Measurements from ENCODE around the gene CACNA1B.

CACNA1B gene

DNA sequence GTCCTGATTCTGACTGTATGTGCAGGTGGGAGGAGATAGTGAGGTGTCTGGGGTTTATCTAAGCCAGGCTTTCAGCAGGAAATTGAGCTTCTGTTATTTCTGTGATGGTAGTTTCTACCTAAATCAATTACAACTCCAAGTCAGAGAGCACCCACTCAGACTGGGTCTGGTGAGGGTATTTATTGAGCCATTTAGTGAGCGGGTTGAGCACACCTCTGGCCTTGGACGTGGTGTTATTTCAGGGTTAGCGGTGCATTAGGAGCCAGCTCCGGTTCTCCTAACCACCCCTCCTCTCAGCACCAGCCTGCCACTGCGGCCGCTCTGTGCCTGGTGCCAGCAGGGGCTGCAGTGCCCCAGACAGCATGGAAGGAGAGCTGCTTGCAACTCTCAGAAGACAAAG lies 238.9 kb downstream of the CACNA1B start:
- H3K27ac ChIP-seq, result no peak overlapping the region
- H3K4me3 ChIP-seq (IDR thresholded peaks at IDR 0.05; ENCODE audit: insufficient read depth, low read depth, low read length), result no peak overlapping the region
- TF ChIP-seq, protein P1, sequence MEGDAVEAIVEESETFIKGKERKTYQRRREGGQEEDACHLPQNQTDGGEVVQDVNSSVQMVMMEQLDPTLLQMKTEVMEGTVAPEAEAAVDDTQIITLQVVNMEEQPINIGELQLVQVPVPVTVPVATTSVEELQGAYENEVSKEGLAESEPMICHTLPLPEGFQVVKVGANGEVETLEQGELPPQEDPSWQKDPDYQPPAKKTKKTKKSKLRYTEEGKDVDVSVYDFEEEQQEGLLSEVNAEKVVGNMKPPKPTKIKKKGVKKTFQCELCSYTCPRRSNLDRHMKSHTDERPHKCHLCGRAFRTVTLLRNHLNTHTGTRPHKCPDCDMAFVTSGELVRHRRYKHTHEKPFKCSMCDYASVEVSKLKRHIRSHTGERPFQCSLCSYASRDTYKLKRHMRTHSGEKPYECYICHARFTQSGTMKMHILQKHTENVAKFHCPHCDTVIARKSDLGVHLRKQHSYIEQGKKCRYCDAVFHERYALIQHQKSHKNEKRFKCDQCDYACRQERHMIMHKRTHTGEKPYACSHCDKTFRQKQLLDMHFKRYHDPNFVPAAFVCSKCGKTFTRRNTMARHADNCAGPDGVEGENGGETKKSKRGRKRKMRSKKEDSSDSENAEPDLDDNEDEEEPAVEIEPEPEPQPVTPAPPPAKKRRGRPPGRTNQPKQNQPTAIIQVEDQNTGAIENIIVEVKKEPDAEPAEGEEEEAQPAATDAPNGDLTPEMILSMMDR (conservative IDR thresholded peaks at IDR 0.05; ENCODE audit: low read depth, low read length), result no peak
- H2AFZ ChIP-seq (ENCODE audit: low read depth), result no peak overlapping the region
- no peaks in the 10 kb centered on the region for H3K36me3 ChIP-seq (ENCODE audit: insufficient read depth)
- H3K27me3 ChIP-seq (ENCODE audit: insufficient read depth, low read depth), result peaks cover 8% of the 10 kb centered on the region; the same call in 1 of the 2 replicates
- no peaks in the 10 kb centered on the region for H3K4me1 ChIP-seq (ENCODE audit: low read depth, poor library complexity, severe bottlenecking)
- H3K4me2 ChIP-seq, result no peak overlapping the region
- H3K79me2 ChIP-seq (ENCODE audit: insufficient read depth, low read depth), result no peaks in the 10 kb centered on the region
- no peaks in the 10 kb centered on the region for H4K20me1 ChIP-seq (ENCODE audit: insufficient read depth)
- no peak overlapping the region for H3K9ac ChIP-seq

- Histone ChIP-seq H2AFZ (ENCODE audit: low read depth) (no peak overlapping the region), H3K27ac (no peak overlapping the region), H3K79me2 (ENCODE audit: insufficient read depth, low read depth) (no peaks in the 10 kb centered on the region), H3K36me3 (ENCODE audit: insufficient read depth) (no peaks in the 10 kb centered on the region), H3K4me1 (ENCODE audit: low read depth, poor library complexity, severe bottlenecking) (no peaks in the 10 kb centered on the region), H3K27me3 (ENCODE audit: insufficient read depth, low read depth) (peaks cover 8% of the 10 kb centered on the region; the same call in 1 of the 2 replicates), H3K9ac (no peak overlapping the region), H3K4me2 (no peak overlapping the region), H3K4me3 (IDR thresholded peaks at IDR 0.05; ENCODE audit: insufficient read depth, low read depth, low read length) (no peak overlapping the region), H4K20me1 (ENCODE audit: insufficient read depth) (no peaks in the 10 kb centered on the region)
- TF ChIP-seq, protein P1 (conservative IDR thresholded peaks at IDR 0.05; ENCODE audit: low read depth, low read length), result no peak
Measured at GRCh38 chr9:138117101-138117750, 239.6 kb downstream of the CACNA1B start.

GRCh38 chr9:138117836-138118235 lies 240.3 kb downstream of the CACNA1B start:
- Histone ChIP-seq H3K4me2 (no peak overlapping the region), H3K4me3 (IDR thresholded peaks at IDR 0.05; ENCODE audit: insufficient read depth, low read depth, low read length) (no peak overlapping the region), H3K79me2 (ENCODE audit: insufficient read depth, low read depth) (no peaks in the 10 kb centered on the region), H3K27ac (no peak overlapping the region), H3K9ac (no peak overlapping the region), H3K4me1 (ENCODE audit: low read depth, poor library complexity, severe bottlenecking) (no peaks in the 10 kb centered on the region), H2AFZ (ENCODE audit: low read depth) (no peak overlapping the region), H3K27me3 (ENCODE audit: insufficient read depth, low read depth) (peaks cover 8% of the 10 kb centered on the region; the same call in 1 of the 2 replicates), H4K20me1 (ENCODE audit: insufficient read depth) (no peaks in the 10 kb centered on the region), H3K36me3 (ENCODE audit: insufficient read depth) (no peaks in the 10 kb centered on the region)
- TF ChIP-seq, protein P1 (conservative IDR thresholded peaks at IDR 0.05; ENCODE audit: low read depth, low read length), result no peak

DNA sequence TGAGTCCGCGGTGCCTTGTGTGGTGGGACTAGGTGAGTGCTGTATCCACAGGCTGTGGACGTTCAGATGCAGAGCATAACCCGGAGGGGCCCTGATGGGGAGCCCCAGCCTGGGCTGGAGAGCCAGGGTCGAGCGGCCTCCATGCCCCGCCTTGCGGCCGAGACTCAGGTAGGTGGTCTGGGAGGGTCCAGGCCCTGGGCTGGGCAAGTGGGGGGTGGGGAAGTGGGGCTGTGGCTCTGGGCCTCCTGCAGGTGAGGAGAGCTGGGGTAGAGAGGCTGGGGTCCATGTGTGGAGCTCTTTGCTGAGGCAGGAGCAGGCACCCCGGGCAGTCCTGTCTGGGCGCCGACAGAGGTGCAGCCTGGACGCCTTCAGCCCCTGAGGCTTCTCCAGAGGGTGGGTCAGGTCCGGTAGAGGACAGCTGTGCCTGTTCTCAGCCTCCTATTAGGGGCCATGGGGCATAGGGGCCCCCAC lies 241.1 kb downstream of the CACNA1B start:
- no peaks in the 10 kb centered on the region for H4K20me1 ChIP-seq (ENCODE audit: insufficient read depth)
- H3K27me3 ChIP-seq (ENCODE audit: insufficient read depth, low read depth), result peaks cover 8% of the 10 kb centered on the region; the same call in 1 of the 2 replicates
- no peak overlapping the region for H3K4me2 ChIP-seq
- no peak overlapping the region for H3K27ac ChIP-seq
- H2AFZ ChIP-seq (ENCODE audit: low read depth), result no peak overlapping the region
- H3K4me1 ChIP-seq (ENCODE audit: low read depth, poor library complexity, severe bottlenecking), result no peaks in the 10 kb centered on the region
- TF ChIP-seq, protein P1 (conservative IDR thresholded peaks at IDR 0.05; ENCODE audit: low read depth, low read length), result no peak
- no peak overlapping the region for H3K9ac ChIP-seq
- H3K79me2 ChIP-seq (ENCODE audit: insufficient read depth, low read depth), result no peaks in the 10 kb centered on the region
- H3K4me3 ChIP-seq (IDR thresholded peaks at IDR 0.05; ENCODE audit: insufficient read depth, low read depth, low read length), result no peak overlapping the region
- H3K36me3 ChIP-seq (ENCODE audit: insufficient read depth), result no peaks in the 10 kb centered on the region

Data from KMS-11 (cell line).